Mucosa of descending colon (tissue), 3 donors: Measurements from ENCODE around the gene FKBP7. TPM values are rescaled to one million over a fixed set of nuclear protein-coding genes. Genes with fewer than 3 reads are reported as not detected.
A peak's percentile ranks its signal among the peaks of the same experiment; 100 is the strongest.

Experiments used
- ATAC-seq: fragments of 200-7000 bp; cut with Tn5 transposase; one replicate; pipeline ENCODE4 v1.9.1; 2020; ENCODE audit warnings: mild to moderate bottlenecking, moderate library complexity
- DNase-seq, 3 donors: peaks; one replicate each; pipeline ENCODE4 v3.0.0-alpha.2; 2020
- H3K36me3 ChIP-seq: fragments of 200-600 bp; one replicate; pipeline ENCODE4 v1.8.0; 2021; ENCODE audit warnings: low read depth, mild to moderate bottlenecking
- H3K4me1 ChIP-seq: fragments of 200-600 bp; one replicate; pipeline ENCODE4 v1.8.0; 2021; ENCODE audit warnings: low read depth, mild to moderate bottlenecking
- H3K4me3 ChIP-seq: fragments of 200-600 bp; one replicate; pipeline ENCODE4 v1.8.0; 2021; ENCODE audit warnings: mild to moderate bottlenecking
- H3K9me3 ChIP-seq: fragments of 200-600 bp; one replicate; pipeline ENCODE4 v1.8.0; 2021; ENCODE audit warnings: mild to moderate bottlenecking
- intact Hi-C, 2 donors: fragments of 100-400 bp; cut with DNase I in 1 of 2; cut with micrococcal nuclease in 1 of 2; formaldehyde crosslinking; loops; one replicate each; pipeline versions ENCODE4 v1.11.0 to v1.11.1; 2022; cut with DNase I, micrococcal nuclease
- total RNA-seq, 3 donors: library from RNA; stranded (reverse); fragmentation: NEBNext Ultra II Directional in 2 of 3; extraction: Animal tissue kit (Norgen Biotek cat#: 25700) in 2 of 3; gene quantifications; one replicate each; pipeline versions ENCODE4 v1.2.1 to v1.2.4, GENCODE V29; 2021 to 2023
- TF ChIP-seq, protein P1 (sequence below): fragments of 200-600 bp; IDR thresholded peaks from one replicate; pipeline ENCODE4 v1.8.0; 2022; ENCODE audit warnings: antibody characterized with exemption, mild to moderate bottlenecking
- donor health status: DM: no; HTN: no; CAD: no; lungs with moderate emphysema.
- donor health status: DM: no; HTN: no; CAD: no.
- donor health status: DM: no; HTN: yes; CAD: no.

Gene FKBP7
- total RNA-seq, 3 donors from 2014 or later, result 2.1 to 8.7 (median 7.3) TPM

- no peaks in the 10 kb centered on the region for H3K9me3 ChIP-seq
- peak in 1 of 3 donors; percentile 30 for DNase-seq
- peaks cover 34% of the 10 kb centered on the region for H3K4me1 ChIP-seq
- H3K4me3 ChIP-seq, result no peak overlapping the region
- no peak for ATAC-seq
- intact Hi-C loops, result no loop called here
- no peaks in the 10 kb centered on the region for H3K36me3 ChIP-seq
- TF ChIP-seq, protein P1, sequence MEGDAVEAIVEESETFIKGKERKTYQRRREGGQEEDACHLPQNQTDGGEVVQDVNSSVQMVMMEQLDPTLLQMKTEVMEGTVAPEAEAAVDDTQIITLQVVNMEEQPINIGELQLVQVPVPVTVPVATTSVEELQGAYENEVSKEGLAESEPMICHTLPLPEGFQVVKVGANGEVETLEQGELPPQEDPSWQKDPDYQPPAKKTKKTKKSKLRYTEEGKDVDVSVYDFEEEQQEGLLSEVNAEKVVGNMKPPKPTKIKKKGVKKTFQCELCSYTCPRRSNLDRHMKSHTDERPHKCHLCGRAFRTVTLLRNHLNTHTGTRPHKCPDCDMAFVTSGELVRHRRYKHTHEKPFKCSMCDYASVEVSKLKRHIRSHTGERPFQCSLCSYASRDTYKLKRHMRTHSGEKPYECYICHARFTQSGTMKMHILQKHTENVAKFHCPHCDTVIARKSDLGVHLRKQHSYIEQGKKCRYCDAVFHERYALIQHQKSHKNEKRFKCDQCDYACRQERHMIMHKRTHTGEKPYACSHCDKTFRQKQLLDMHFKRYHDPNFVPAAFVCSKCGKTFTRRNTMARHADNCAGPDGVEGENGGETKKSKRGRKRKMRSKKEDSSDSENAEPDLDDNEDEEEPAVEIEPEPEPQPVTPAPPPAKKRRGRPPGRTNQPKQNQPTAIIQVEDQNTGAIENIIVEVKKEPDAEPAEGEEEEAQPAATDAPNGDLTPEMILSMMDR, result no peak
These were observed 6.0 kb upstream of the FKBP7 start for GRCh38 chr2:178484245-178485041.

DNA sequence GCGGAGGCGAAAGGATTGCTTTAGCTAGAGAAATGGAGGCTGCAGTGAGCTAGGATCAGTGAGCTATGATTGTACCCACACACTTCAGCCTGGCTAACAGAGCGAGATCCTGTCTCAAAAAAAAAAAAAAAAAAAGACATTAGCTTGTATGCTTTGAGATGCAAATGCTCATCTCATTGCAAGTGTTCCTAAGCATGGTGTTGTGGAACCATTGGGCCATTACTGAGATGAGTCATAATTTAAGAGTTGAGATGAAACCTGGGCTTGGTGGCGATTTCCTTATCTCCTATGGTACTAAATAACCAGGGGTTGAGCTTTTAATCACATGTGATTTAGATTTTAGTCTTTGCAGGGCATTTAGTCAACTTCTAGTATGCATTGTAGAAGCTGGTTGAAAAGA lies 4.0 kb upstream of the FKBP7 start:
- Histone ChIP-seq H3K9me3 (no peaks in the 10 kb centered on the region), H3K4me1 (peaks cover 34% of the 10 kb centered on the region), H3K4me3 (no peak overlapping the region), H3K36me3 (no peaks in the 10 kb centered on the region)
- intact Hi-C loops, result no loop called here
- TF ChIP-seq, protein P1, result no peak
- no peak for ATAC-seq
- no peak for DNase-seq

- Histone ChIP-seq H3K4me3 (peak within 1 kb of the TSS; percentile 87), H3K36me3 (no peaks in the 10 kb centered on the region), H3K9me3 (no peaks in the 10 kb centered on the region), H3K4me1 (peaks cover 34% of the 10 kb centered on the region)
- DNase-seq (peak; percentile 95 to 96 (median 96)), ATAC-seq (peak; percentile 93)
- intact Hi-C loops, result no loop called here
- TF ChIP-seq, protein P1, result no peak
These were observed 2.1 kb upstream of the FKBP7 start, which contains the start of gene PLEKHA3 for GRCh38 chr2:178480227-178481181. Gene PLEKHA3 (plus strand): TSS chr2:178480457. CDS start chr2:178480870, 413 bp downstream.

GRCh38 chr2:178479758-178480226 lies 1.4 kb upstream of the FKBP7 start:
- TF ChIP-seq, protein P1, result no peak
- no peaks in the 10 kb centered on the region for H3K9me3 ChIP-seq
- intact Hi-C loops, result no loop called here
- no peaks in the 10 kb centered on the region for H3K36me3 ChIP-seq
- DNase-seq (no peak), ATAC-seq (no peak)
- no peak overlapping the region for H3K4me3 ChIP-seq
- H3K4me1 ChIP-seq, result peaks cover 29% of the 10 kb centered on the region

DNA sequence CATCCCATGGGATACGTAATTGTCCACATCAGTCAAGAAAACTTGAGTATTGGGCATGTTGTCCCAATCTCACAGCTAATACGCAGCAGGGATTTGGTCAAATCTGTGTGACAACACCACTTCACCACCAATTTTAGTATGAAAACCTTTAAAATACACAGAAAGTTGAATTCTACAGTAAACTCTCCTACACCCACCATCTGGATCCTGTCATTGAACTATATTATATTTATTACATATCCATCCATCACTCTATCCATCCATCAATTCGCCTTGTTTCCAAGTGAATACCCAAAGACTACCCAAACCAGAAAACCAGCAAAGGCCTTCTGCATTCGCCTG lies 846 bp upstream of the FKBP7 start:
- intact Hi-C loops, result no loop called here
- Histone ChIP-seq H3K36me3 (no peaks in the 10 kb centered on the region), H3K4me1 (peaks cover 24% of the 10 kb centered on the region), H3K4me3 (no peak overlapping the region), H3K9me3 (no peaks in the 10 kb centered on the region)
- no peak for ATAC-seq
- no peak for DNase-seq
- TF ChIP-seq, protein P1, result no peak
